AG08395 (cell line): ENCODE measurements around the gene ATN1.
"Not testable (repeated sequence)": the region's sequence is repeated elsewhere in the genome, so short reads cannot be mapped to it uniquely, and the experiment has no call there.

Source experiments
- DNase-seq: peaks from one replicate; pipeline ENCODE4 v3.0.0; 2012; ENCODE audit warnings: mixed read lengths, low spot score

ATN1 gene

GRCh38 chr12:6927379-6928021, at the start of gene ATN1:
ATN1 (plus strand) TSS chr12:6927959; CDS start chr12:6934002, 6,043 bp downstream.
- DNase-seq, result peak; percentile 71

- not testable (repeated sequence) for DNase-seq
These were observed 47.9 kb upstream of the ATN1 start for GRCh38 chr12:6879824-6880223.

GRCh38 chr12:6883252-6883651, 44.5 kb upstream of the ATN1 start:
- no peak for DNase-seq

GRCh38 chr12:6883683-6884082, 44.1 kb upstream of the ATN1 start:
- no peak for DNase-seq

DNA sequence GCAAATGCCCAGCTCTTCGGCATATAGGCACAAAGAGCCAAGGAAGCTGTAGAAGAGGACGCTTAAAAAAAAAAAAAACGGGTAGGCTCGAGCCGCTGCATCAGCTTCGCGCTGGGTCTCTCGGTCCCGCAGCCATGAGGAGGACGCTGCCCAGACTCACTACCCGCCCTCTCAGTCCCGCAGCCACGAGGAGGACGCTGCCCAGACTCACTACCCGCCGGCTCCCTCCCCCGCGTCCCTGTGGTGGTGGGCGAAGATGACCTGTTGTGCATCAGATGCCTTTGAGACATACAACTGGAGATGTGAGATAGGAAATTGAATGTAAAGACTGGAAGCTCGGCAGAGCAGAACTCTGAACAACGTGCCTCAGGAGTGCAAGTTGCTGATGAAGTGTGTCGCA, 43.2 kb upstream of the ATN1 start:
- no peak for DNase-seq

- not testable (repeated sequence) for DNase-seq
These were observed 41.4 kb upstream of the ATN1 start for GRCh38 chr12:6886206-6886999.

DNA sequence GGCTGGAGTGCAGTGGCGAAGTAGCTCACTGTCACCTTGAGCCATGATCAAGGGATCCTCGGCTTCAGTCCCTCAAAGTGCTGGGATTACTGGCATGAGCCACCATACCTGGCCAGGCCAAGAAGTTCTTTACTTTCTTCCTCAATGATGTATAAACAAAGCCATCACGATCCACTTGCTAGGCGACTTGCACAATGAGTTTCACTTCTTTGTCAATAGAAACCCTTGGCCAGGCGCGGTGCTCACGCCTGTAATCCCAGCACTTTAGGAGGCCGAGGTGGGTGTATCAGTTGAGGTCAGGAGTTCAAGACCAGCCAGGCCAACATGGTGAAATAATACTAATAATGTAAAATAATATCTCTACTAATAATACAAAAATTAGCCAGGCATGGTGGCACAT, 40.3 kb upstream of the ATN1 start:
- no peak for DNase-seq

DNA sequence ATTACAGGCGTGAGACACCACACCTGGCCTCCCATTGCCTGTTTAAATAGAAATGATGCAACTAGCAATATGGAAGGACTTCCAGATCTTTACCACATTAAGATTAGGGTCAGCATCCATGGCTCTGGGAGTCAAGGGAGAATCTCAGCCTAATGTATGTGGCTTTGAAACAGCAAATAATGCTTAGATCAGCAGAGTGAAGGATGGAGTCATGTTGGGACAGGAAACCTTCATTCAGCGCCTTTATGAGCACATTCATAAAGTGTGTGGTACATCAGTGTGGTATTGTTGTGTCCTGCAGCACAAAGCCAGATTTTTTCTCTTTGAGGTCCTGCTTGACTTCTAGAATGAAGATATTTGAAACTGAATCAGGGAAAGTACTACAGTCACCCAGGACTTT, 39.4 kb upstream of the ATN1 start:
- DNase-seq, result no peak

DNA sequence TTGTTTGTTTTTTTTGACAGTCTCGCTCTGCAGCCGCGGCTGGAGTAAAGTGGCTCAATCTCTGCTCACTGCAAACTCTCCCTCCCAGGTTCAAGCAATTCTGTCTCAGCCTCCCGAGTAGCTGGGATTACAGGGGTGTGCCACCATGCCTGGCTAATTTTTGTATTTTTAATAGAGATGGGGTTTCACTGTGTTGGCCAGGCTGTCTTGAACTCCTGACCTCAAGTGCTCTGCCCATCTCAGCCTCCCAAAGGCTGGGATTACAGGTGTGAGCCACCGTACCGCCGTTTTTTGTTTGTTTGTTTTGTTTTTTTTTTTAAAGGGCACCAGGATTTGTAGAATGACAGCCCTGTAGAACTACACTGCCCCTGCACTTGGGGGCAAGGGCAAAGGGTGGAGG, 39.0 kb upstream of the ATN1 start:
- not testable (repeated sequence) for DNase-seq

GRCh38 chr12:6889775-6890573, 37.8 kb upstream of the ATN1 start:
- DNase-seq, result not testable (repeated sequence)

DNA sequence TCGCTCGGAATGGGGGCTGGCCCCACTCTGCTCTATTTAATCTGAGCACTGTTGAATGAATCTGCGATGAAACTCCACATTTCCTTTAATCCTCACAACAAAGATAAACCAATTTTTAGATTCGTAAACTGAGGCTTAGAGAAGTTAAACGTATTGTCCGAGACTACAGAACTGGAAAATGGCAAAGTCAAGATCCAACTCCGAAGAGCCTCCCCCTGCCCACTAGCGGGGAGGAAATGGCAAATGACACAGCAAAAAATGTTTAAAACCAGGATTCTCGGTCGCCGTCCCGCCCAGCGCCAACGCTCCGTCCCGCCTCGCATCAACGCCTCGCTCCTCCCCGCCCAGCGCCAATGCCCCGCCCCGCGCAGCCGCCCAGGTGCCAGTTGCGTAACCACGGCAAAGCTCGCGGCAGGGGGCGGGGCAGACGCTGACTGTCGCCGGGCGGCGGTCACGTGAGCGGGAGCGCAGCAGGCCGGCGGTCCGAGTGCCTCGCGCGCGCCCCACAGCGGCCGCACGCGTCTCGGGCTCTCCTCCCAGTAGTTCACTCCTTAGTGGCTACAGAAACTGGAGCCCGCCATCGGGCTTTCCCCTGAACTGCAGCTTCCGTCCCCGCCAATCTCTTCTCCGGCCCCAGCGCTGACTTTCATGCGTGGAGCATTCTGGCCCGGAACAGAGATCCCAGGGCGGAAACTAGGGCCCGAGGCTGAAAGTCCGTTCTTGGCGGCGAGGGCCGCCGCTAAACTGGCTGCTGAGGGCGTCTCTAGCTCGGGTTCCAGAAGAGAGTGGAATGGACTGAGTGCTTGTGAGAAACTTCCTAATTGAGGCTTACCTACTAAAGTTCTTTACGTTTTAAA, 36.7 kb upstream of the ATN1 start:
- DNase-seq, result peak; percentile 97

GRCh38 chr12:6891646-6892001, 36.1 kb upstream of the ATN1 start:
- no peak for DNase-seq

GRCh38 chr12:6892683-6893082, 35.1 kb upstream of the ATN1 start:
- not testable (repeated sequence) for DNase-seq

DNA sequence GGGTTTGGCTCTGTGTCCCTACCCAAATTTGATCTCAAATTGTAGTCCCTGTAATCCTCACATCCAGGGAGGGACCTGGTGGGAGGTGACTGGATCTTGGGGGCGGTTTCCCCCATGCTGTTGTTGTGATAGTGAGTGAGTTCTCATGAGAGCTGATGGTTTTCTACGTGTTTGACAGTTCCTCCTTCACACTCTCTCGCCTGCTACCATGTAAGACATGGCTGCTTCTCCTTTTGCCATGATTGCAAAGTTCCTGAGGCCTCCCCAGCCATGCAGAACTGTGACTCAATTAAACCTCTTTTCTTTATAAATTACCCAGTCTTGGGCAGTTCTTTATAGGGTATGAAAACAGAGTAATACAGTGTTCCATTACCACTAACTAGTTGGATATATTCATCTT, 33.4 kb upstream of the ATN1 start:
- DNase-seq, result no peak

- DNase-seq, result no peak
These were observed 30.8 kb upstream of the ATN1 start for GRCh38 chr12:6896846-6897435.

DNA sequence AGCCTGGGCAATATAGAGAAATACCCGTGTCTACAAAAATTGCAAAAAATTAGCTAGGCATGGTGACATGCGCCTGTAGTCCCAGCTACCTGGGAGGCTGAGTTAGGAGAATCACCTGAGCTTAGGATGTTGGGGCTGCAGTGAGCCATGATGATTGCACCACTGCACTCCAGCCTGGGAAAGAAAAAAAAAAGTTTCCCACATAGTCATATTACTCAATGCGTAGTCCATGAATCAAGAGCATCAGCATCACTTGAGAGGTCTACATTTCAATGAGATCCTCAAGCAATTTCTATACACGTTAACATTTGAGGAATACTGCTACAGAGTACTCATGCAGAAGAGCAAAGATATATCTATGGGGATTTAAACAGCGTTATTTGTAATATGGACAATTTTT, 28.3 kb upstream of the ATN1 start:
- DNase-seq, result no peak

DNA sequence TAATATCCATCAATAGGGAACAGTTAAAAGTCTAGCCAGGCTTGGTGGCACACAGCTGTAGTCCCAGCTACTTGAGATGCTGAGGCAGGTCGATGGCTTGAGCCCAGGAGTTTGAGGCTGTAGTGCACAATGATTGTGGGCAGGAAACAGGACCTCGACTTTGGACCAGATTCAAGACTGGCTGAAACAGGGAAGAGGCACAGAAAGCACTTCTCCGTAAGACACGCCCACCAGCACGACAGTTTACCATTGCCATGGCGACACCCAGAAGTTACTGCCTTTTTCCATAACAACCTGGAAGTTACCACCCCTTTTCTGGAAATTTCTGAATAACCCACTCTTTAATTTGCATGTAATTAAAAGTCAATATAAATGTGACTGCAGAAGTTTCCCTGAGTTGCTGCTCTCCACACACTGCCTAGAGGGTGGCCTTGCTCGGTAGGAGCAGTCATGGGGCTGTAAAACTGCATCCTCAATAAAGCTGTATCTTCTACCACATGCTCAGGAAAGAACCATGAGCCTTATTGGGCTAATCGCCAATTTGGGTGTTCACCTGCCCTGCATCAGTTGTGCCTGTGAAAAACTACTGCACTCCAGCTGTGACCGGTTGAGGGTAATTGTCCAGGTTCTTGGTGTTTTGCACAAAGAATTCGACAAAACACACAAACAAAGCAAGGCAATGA, 27.8 kb upstream of the ATN1 start:
- DNase-seq, result no peak

DNA sequence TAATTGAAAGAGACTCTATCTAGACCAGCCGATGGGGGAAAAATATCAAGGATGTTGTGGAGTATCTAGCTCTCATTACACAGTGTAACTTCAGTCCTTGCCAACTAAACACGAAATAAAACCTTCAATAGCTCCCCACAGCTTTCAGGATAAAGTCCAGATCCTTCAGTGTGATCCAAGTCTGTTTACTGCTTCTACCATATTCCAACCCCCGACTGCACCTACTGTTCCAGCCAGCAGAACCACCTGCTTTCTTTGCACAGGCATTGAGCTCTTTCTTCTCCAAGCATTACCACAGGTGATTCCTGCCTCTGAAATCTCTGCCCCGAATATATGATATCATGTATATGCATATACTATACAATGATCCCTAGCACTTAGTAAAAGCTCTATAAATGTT, 25.3 kb upstream of the ATN1 start:
- DNase-seq, result no peak

DNA sequence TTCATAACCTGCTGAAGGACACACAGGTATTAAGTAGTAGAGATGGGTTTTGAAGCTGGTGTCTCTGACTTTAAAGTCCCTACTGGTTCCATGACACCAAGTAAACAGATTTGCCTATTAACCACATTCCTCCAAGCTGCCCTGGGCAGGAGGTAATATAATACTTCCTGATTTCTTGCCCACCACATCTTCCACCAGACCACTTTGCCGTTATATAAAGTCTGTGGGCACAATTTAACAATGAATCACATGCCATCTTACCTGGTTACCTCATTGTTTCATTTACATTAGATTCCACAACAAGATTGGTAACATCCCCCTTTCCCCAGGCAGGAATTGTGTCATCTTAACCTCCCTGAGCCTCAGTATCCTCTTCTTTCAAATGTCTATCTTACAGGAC, 24.0 kb upstream of the ATN1 start:
- no peak for DNase-seq

DNA sequence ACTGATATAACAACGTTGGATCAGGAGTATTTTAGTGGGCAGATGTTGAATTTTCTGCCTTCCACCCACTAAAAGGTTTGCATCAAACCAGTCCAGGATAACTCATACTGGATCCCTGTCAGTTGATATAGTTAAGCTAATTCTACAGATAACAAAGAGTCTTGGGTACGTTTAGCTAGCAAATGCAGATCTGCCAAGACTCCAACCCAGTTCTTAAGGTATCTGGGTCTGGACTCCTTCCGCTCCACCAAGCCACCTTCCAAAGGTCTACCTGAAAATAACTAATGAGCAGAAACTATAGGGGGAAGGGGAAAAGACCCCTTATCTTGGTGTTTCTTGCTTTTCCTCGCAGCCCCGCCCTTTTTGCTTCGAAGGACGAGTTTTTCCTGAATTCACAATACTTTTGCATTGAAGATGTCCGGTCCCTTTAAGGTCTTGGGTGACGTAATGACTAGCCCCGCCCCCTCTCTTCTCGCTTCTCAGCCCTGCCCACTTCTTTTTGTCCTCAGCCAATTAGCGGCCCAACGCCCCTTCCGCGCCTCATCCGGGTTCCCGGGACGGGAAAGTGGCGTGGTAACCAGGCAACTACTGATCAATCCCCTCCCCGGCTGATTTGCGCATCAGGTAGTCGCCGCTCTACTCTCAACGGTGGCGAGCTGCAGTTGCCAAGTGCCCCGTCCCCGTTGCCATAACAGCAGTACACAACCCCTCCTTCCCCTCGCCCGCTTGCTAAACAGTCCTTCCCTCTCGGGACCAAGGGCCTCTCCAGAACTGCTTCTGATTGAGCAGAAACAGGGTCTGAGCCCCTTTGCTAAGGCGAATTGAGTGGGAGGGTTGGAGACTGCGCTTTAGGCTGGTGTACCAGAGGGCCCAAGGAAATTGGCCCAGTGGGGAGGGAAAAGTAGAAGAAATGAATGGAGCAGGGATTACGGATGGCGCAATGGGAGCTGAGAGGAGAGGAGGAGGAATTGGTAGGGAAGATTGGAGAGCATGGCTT, 23.2 kb upstream of the ATN1 start, which contains the start of gene LRRC23:
LRRC23 (plus strand) TSS at position 543 of the 997 bp plus-strand sequence. CDS start 812 bp downstream, outside the sequence.
- DNase-seq, result peak; percentile 96
